ENCODE measurements around the gene NYAP1.

NYAP1 gene

DNA sequence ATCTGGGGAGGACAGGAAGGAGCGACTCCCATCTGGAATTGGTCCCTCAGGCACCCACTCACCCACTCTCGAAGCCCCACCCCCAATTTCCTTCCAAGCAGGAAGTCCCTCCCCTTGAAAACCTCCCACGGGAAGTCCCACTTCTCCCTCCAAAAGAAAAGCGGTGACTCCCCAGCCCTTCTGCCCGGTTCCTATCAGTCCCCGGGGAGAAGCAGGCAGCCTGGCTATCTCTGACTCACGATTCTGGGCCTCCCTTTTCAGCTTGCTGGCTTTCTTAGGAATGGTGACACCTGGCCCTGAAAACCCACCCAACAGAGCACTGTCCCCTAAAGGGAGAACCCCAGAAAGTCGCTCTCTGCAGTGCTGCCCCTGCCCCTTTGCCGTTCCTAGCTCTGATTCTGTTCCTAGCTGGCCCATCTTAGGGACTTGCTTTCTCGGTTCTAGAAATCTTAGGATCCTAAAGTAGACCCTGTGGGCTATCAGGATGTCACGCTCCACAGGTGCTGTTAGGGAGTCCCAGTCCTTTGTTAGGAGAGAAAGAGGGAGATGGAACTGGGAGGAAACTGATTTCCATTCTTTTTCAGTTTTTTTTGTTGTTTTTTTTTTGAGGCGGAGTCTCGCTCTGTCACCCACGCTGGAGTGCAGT is 10.8 kb upstream of the NYAP1 start:
- peaks cover 40% of the 10 kb centered on the region for H3K4me1 ChIP-seq (ENCODE audit: insufficient read depth, low read length, poor library complexity, severe bottlenecking)
- H3K36me3 ChIP-seq (ENCODE audit: insufficient read depth, low read length): peaks cover 14% of the 10 kb centered on the region; the same call in 1 of the 2 replicates

DNA sequence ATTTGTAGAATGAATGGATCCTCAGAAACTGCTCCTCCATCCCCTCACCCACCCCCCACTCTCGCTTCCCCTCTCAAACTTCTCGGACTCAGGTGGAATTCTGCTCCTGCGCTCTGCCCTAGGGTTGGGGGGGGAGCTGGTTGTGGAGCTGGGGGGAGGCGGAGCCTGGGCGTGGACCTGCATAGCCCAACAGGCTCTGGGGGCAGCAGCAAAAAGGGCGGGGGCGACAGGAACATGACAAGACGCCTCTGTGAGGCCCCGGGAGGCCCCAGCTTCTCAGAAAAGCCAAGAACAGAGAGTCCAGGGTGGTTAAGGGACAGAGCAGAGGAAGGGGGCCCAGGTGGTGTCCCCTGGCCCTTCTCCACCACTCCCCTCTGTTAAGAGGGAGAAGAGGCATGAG is 8.2 kb upstream of the NYAP1 start:
- H3K4me2 ChIP-seq (ENCODE audit: low read depth, low read length, poor library complexity, severe bottlenecking): peak overlapping the region; percentile 99
- peak overlapping the region; percentile 84 for H3K4me3 ChIP-seq (ENCODE audit: low read length, poor library complexity, severe bottlenecking)
- H3K9me2 ChIP-seq (replicated peaks; ENCODE audit: low read depth, low read length): no peaks in the 10 kb centered on the region
- no peaks in the 10 kb centered on the region for H3K9me3 ChIP-seq (ENCODE audit: insufficient read depth, low read depth, low read length)
- H3K36me3 ChIP-seq (ENCODE audit: insufficient read depth, low read length): peaks cover 14% of the 10 kb centered on the region; the same call in 1 of the 2 replicates
- peaks cover 5% of the 10 kb centered on the region for H3K27me3 ChIP-seq (ENCODE audit: insufficient read depth, low read length, poor library complexity, severe bottlenecking)
- peaks cover 62% of the 10 kb centered on the region for H3K79me2 ChIP-seq (ENCODE audit: insufficient read depth, low read length)
- H3K4me1 ChIP-seq (ENCODE audit: insufficient read depth, low read length, poor library complexity, severe bottlenecking): peaks cover 40% of the 10 kb centered on the region
- peaks cover 3% of the 10 kb centered on the region; the same call in 1 of the 2 replicates for H3F3A ChIP-seq (ENCODE audit: low read depth)
- peak overlapping the region; percentile 99 for H3K9ac ChIP-seq (ENCODE audit: low read depth, low read length, poor library complexity, severe bottlenecking)
- no peak overlapping the region for H2AFZ ChIP-seq (ENCODE audit: low read length)
- no peak for TF ChIP-seq EZH2phosphoT487 (IDR thresholded peaks at IDR 0.05; ENCODE audit: borderline replicate concordance)
- TF ChIP-seq, protein P1, sequence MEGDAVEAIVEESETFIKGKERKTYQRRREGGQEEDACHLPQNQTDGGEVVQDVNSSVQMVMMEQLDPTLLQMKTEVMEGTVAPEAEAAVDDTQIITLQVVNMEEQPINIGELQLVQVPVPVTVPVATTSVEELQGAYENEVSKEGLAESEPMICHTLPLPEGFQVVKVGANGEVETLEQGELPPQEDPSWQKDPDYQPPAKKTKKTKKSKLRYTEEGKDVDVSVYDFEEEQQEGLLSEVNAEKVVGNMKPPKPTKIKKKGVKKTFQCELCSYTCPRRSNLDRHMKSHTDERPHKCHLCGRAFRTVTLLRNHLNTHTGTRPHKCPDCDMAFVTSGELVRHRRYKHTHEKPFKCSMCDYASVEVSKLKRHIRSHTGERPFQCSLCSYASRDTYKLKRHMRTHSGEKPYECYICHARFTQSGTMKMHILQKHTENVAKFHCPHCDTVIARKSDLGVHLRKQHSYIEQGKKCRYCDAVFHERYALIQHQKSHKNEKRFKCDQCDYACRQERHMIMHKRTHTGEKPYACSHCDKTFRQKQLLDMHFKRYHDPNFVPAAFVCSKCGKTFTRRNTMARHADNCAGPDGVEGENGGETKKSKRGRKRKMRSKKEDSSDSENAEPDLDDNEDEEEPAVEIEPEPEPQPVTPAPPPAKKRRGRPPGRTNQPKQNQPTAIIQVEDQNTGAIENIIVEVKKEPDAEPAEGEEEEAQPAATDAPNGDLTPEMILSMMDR (conservative IDR thresholded peaks at IDR 0.05; ENCODE audit: low read length): no peak
- H4K20me1 ChIP-seq (ENCODE audit: insufficient read depth, low read length, poor library complexity, severe bottlenecking): peaks cover 64% of the 10 kb centered on the region

More for the DNA sequence above, 10.8 kb upstream of the NYAP1 start:
- no peaks in the 10 kb centered on the region for H3K9me2 ChIP-seq (replicated peaks; ENCODE audit: low read depth, low read length)
- H3K79me2 ChIP-seq (ENCODE audit: insufficient read depth, low read length): peaks cover 51% of the 10 kb centered on the region
- peak overlapping the region; percentile 59 for H3K4me2 ChIP-seq (ENCODE audit: low read depth, low read length, poor library complexity, severe bottlenecking)
- no peaks in the 10 kb centered on the region for H3K27me3 ChIP-seq (ENCODE audit: insufficient read depth, low read length, poor library complexity, severe bottlenecking)
- H3F3A ChIP-seq (ENCODE audit: low read depth): no peaks in the 10 kb centered on the region
- peak overlapping the region; percentile 44 for H3K9ac ChIP-seq (ENCODE audit: low read depth, low read length, poor library complexity, severe bottlenecking)
- TF ChIP-seq, protein P1 (conservative IDR thresholded peaks at IDR 0.05; ENCODE audit: low read length): no peak
- TF ChIP-seq EZH2phosphoT487 (IDR thresholded peaks at IDR 0.05; ENCODE audit: borderline replicate concordance): no peak
- H3K4me3 ChIP-seq (ENCODE audit: low read length, poor library complexity, severe bottlenecking): peak overlapping the region; percentile 41
- H3K9me3 ChIP-seq (ENCODE audit: insufficient read depth, low read depth, low read length): no peaks in the 10 kb centered on the region
- H4K20me1 ChIP-seq (ENCODE audit: insufficient read depth, low read length, poor library complexity, severe bottlenecking): peaks cover 73% of the 10 kb centered on the region
- H2AFZ ChIP-seq (ENCODE audit: low read length): no peak overlapping the region

DNA sequence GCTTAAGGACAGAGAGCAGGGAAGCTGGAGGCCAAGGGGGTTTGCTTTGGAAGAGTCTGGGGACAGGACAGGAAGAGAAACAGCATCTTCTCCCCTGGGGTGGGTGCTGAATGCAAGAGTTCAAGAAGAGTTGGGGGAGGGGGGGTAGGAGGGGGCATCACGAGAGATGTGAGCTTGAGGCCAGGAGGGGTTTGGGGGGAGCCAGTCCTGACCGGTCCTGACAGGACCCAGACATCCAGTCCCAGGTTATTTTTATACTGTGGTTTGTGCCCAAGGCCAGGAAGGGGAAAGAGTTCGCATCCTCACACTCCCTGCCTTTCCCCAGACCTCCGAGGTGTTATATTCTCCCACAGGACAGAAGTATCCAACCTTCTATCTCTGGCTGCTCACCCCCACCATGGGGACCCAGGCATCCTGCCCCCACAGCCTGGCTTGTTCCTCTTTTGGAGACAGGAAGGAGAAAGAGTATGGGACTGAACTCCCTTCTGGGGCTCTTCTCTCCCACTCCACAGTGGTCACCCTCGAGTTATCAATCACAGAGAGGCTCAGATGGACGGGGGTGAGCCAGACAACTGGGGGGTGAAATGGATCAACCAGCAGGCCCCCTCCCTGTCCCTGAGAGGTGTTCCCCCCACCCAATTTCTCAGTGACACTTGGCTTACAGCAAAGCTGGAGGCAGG is 7.5 kb upstream of the NYAP1 start:
- no peaks in the 10 kb centered on the region for H3K9me2 ChIP-seq (replicated peaks; ENCODE audit: low read depth, low read length)
- H3K9me3 ChIP-seq (ENCODE audit: insufficient read depth, low read depth, low read length): no peaks in the 10 kb centered on the region
- H3K79me2 ChIP-seq (ENCODE audit: insufficient read depth, low read length): peaks cover 62% of the 10 kb centered on the region
- peaks cover 40% of the 10 kb centered on the region for H3K4me1 ChIP-seq (ENCODE audit: insufficient read depth, low read length, poor library complexity, severe bottlenecking)
- H3K27me3 ChIP-seq (ENCODE audit: insufficient read depth, low read length, poor library complexity, severe bottlenecking): peaks cover 5% of the 10 kb centered on the region
- H3K9ac ChIP-seq (ENCODE audit: low read depth, low read length, poor library complexity, severe bottlenecking): peak overlapping the region; percentile 99
- H3K4me3 ChIP-seq (ENCODE audit: low read length, poor library complexity, severe bottlenecking): peak overlapping the region; percentile 84
- peaks cover 3% of the 10 kb centered on the region; the same call in 1 of the 2 replicates for H3F3A ChIP-seq (ENCODE audit: low read depth)
- H4K20me1 ChIP-seq (ENCODE audit: insufficient read depth, low read length, poor library complexity, severe bottlenecking): peaks cover 64% of the 10 kb centered on the region
- no peak for TF ChIP-seq EZH2phosphoT487 (IDR thresholded peaks at IDR 0.05; ENCODE audit: borderline replicate concordance)
- TF ChIP-seq, protein P1 (conservative IDR thresholded peaks at IDR 0.05; ENCODE audit: low read length): no peak
- peak overlapping the region; percentile 99 for H3K4me2 ChIP-seq (ENCODE audit: low read depth, low read length, poor library complexity, severe bottlenecking)
- H2AFZ ChIP-seq (ENCODE audit: low read length): no peak overlapping the region
- H3K36me3 ChIP-seq (ENCODE audit: insufficient read depth, low read length): peaks cover 14% of the 10 kb centered on the region; the same call in 1 of the 2 replicates

All from Loucy (cell line).